IPS-18a (cell line): Measurements from ENCODE around the gene PSD2.

ENCODE experiments used
- H3K27ac ChIP-seq: one replicate; pipeline ENCODE4 v1.5.1; 2013; ENCODE audit warnings: low read length
- H3K27me3 ChIP-seq: one replicate; pipeline ENCODE4 v1.6.1; 2013; ENCODE audit warnings: mild to moderate bottlenecking, low read length; ENCODE audit not compliant: control insufficient read depth, insufficient read depth
- H3K36me3 ChIP-seq: one replicate; pipeline ENCODE4 v1.6.1; 2013; ENCODE audit warnings: low read depth, low read length; ENCODE audit not compliant: control insufficient read depth
- H3K4me1 ChIP-seq: one replicate; pipeline ENCODE4 v1.6.1; 2013; ENCODE audit warnings: low read depth, low read length; ENCODE audit not compliant: control insufficient read depth
- H3K4me3 ChIP-seq: one replicate; pipeline ENCODE4 v1.5.1; 2013; ENCODE audit warnings: low read length
- H3K9ac ChIP-seq: one replicate; pipeline ENCODE4 v1.6.1; 2013; ENCODE audit warnings: mild to moderate bottlenecking, low read length, moderate library complexity
- H3K9me3 ChIP-seq: one replicate; pipeline ENCODE4 v1.6.1; 2013; ENCODE audit warnings: low read depth, low read length; ENCODE audit not compliant: control insufficient read depth

PSD2 gene

DNA sequence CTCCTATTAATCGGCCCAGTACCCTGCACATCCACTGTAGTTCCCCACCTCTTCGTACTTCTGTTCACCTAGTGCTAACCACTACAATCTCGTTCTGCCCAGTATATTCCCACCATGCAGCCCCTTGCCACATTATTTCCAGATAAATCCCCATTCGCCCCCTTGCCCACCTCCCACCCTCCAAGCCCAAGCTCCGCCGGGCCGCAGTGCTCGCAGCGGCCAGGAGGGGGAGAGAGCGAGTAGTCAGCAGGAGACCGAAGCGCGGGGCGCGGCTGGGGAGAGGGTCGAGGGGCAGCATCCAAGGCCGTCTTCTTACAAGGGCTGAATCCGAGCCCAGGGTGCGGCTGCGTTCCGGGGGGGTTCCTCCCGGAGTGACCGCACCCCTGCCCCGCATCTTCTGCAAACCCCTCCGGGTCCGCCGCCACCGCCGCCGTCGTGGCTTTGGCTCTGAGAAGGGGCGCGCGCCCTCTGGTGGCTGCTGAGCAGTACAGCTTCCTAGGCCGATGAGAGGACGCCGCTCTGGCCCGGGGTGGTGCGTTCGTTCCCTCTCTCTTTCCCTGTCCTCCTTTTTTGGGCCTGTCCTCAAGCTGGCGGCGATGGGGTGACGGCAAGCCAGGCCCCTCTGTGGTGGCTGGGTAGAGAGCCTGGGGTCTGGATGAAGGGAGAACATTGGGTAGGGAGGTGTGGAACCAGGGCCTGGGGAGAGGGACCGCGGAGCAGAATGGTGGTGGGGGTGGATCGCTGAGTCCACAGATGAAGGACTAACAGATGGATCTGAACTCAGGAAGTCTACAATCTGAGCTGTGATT lies 30.0 kb upstream of the PSD2 start:
- no peaks in the 10 kb centered on the region for H3K36me3 ChIP-seq
- no peaks in the 10 kb centered on the region for H3K9me3 ChIP-seq
- no peak overlapping the region for H3K27ac ChIP-seq
- H3K4me1 ChIP-seq, result peaks cover 14% of the 10 kb centered on the region
- peaks cover 36% of the 10 kb centered on the region for H3K27me3 ChIP-seq
- H3K4me3 ChIP-seq, result peak overlapping the region; percentile 46
- H3K9ac ChIP-seq, result no peak overlapping the region

DNA sequence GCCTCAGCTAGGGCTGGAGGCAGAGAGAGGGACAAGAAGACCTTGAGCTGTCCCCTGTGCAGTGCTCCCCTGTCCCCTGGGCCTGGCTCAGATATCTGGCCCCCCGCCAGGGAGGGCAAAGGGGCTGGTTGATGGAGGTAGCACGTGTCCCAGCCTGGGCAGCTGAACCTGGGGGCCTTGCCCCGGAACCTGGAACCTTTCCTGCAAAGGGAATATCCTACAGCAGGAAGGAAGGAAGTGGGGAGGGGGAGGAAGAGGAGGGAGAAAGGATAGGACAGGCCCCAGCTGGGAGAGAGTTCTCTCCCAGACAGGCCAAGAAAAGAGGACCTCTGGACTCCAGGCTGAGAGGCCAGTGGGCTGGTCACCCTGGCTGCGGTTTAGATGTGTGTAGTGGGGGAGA lies 27.6 kb upstream of the PSD2 start:
- Histone ChIP-seq H3K4me3 (no peak overlapping the region), H3K36me3 (no peaks in the 10 kb centered on the region), H3K27ac (no peak overlapping the region), H3K27me3 (peaks cover 32% of the 10 kb centered on the region), H3K4me1 (peaks cover 11% of the 10 kb centered on the region), H3K9ac (no peak overlapping the region), H3K9me3 (no peaks in the 10 kb centered on the region)

DNA sequence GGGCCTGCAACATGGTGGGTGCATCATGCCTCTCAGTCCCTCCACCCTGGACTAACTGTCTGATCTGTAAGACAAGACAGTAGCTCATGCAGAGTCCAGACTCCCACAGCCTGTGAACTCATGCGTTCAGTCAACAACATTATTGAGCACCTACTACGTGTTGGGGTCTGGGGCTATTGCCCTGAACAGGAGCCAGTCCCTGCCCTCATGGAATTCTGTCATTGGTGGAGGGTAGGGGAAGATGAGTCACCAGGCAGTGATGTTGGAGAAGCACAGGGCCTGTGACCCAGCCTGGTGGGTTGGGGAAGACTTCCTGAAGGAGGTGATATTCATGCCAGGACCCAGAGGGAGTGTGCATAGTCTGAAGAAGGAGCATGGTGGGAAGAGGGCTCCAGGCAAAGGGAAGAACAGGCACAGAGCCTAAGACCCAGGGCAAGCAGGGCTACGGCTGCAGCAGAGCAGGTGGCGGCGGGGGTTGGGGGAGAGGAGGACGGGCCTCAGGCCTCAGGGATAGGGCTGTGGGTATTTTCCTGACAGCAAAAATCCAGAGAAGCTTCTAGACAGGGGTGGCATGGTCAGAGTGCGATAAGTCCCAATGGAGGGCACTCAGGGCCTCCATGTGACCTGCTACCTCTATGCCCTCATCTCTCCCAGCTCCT lies 26.7 kb upstream of the PSD2 start:
- Histone ChIP-seq H3K4me3 (no peak overlapping the region), H3K4me1 (peaks cover 10% of the 10 kb centered on the region), H3K36me3 (no peaks in the 10 kb centered on the region), H3K27me3 (peaks cover 22% of the 10 kb centered on the region), H3K27ac (no peak overlapping the region), H3K9me3 (no peaks in the 10 kb centered on the region), H3K9ac (no peak overlapping the region)

DNA sequence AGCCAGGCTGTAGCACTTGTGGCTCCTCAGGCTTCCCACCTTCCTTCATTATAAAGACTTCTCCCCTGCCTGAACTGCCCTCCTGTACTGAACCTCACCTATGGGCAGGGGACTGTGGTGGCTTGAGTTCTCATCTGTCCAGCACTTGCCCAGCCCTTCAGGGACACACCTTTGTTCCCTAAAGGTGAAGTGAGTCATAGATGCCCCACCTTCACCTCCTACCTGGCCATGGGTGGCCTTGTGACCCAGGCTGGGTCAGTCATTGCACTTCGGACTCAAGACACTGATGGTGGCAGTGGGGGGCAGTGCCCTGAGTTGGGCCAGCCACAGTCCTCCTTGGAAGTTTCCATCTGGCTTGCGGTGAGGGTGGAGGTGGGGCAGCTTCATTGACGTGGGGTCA lies 26.1 kb upstream of the PSD2 start:
- Histone ChIP-seq H3K9me3 (no peaks in the 10 kb centered on the region), H3K4me1 (peaks cover 10% of the 10 kb centered on the region), H3K36me3 (no peaks in the 10 kb centered on the region), H3K9ac (no peak overlapping the region), H3K27me3 (peaks cover 17% of the 10 kb centered on the region), H3K27ac (no peak overlapping the region), H3K4me3 (no peak overlapping the region)

DNA sequence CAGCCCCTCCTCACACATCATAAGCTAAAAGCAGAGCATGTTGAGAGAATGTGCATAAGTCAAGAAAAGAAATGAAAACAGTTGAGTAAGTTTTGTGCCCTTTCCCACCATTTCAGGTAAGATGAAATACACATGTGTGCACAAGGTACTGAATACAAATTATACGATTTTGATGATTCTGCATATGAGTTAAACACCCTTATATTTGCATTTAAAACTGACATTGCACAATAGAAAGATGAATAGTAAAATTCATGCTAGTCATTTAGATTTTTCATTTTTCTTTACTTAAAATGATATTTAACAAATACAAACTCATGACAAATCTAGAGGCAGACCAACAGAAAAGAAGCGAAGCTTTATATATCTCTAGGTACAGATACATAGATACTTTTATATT lies 24.9 kb upstream of the PSD2 start:
- H3K27ac ChIP-seq, result no peak overlapping the region
- no peaks in the 10 kb centered on the region for H3K9me3 ChIP-seq

DNA sequence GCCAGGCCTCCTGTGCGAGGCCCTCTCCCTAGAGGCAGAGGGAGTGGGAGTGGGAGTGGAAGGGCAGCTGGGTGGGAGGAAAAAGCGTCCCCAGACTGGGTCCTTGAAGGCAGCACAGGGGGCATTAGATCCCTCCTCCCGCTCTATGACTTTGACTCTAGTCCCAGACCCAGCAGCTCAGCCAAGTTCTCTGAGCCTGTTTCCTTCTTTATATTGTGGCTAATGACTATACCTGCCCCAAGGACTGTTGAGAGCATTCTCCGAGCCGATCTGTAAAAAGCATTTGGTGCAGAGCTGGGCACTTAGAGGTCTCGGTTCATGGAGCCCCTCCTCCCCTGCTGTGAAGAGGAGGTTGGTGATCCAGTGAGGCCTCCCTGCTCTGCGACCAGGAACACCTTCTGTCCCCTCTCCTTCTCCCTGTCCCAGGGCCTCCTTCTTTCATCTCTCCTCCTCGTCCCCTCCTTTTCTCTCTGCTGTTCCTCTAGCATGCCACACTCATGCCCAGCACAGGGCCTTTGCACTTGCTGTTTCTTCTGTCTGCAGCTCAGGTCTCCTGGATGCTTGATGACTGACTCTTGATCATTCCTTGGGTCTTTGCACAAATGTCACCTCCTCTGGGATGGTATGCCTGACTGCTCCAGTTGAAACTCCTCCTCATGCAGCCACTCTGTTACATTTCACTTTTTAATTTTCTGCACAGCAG lies 23.4 kb upstream of the PSD2 start:
- no peaks in the 10 kb centered on the region for H3K9me3 ChIP-seq
- H3K4me1 ChIP-seq, result peaks cover 3% of the 10 kb centered on the region
- H3K36me3 ChIP-seq, result no peaks in the 10 kb centered on the region
- no peak overlapping the region for H3K4me3 ChIP-seq
- no peak overlapping the region for H3K27ac ChIP-seq
- H3K27me3 ChIP-seq, result no peaks in the 10 kb centered on the region
- no peak overlapping the region for H3K9ac ChIP-seq

More for the DNA sequence above, 24.9 kb upstream of the PSD2 start:
- Histone ChIP-seq H3K4me3 (no peak overlapping the region), H3K36me3 (no peaks in the 10 kb centered on the region), H3K4me1 (peaks cover 6% of the 10 kb centered on the region), H3K27me3 (peaks cover 9% of the 10 kb centered on the region), H3K9ac (no peak overlapping the region)

DNA sequence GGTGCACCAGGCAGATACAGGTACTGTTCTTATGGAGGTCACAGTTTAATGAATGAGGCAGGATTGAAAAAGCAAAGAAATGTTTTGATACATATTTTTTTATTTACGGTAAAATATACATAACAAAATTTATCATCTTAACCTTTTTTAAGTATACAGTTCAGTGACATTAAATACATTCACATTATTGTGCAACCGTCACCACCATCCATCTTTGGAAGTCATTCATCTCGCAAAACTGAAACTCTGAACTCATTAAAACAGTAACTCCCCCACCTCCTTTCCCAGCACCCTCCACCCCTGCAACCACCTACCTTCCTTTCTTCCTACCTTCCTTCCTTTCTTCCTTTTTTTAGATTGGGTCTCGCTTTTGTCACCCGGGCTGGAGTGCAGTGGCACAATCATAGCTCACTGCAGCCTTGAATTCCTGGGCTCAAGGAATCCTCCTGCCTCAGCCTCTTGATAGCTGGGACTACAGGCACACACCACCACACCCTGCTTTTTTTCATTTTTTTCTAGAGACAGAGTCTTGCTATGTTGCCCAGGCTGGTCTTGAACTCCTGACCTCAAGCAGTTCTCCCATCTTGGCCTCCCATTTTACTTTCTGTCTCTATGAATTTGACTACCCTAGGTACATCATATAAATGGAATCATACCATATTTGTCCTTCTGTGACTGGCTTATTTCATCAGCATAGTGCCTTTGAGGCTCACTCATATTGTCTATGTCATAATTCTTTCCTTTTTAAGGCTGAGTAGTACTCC lies 22.5 kb upstream of the PSD2 start:
- H3K4me1 ChIP-seq, result peaks cover 3% of the 10 kb centered on the region
- H3K27me3 ChIP-seq, result no peaks in the 10 kb centered on the region
- H3K27ac ChIP-seq, result no peak overlapping the region
- H3K36me3 ChIP-seq, result no peaks in the 10 kb centered on the region
- H3K4me3 ChIP-seq, result no peak overlapping the region
- H3K9ac ChIP-seq, result no peak overlapping the region
- H3K9me3 ChIP-seq, result no peaks in the 10 kb centered on the region

DNA sequence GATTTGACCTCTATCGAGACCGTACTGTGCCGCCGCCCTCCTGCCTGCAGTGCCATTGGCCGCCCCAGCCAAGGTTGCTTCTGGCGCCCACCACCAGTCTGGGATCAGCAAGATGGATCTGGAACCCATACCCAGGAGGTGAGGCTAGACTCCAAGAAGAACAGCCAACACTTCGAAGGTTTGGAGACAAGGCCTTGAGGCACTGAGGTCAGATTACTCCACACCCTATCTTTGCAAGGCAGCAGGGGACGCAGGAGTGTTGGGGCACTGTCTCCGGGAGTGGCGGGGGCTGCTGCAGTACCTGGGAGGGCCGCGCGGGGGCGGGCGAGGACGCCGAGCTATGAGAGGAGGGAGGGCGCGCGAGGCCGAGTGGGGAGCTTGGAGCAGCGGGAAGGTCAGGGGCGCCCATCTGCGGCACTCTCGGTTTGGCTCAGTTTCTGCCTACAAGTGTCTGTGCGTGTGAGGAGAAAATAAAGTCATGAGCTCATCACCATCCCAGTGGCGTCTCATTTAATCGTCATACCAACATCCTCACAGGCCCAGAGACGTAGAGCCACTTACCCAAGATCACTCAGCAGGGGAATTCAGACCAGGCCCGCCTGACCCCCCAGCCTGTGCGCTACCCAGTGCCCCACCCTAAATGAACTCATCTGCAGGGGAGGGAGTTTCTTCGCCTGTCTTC lies 20.5 kb upstream of the PSD2 start:
- H3K9ac ChIP-seq, result no peak overlapping the region
- no peaks in the 10 kb centered on the region for H3K9me3 ChIP-seq
- H3K4me1 ChIP-seq, result peaks cover 3% of the 10 kb centered on the region
- H3K27me3 ChIP-seq, result no peaks in the 10 kb centered on the region
- no peaks in the 10 kb centered on the region for H3K36me3 ChIP-seq
- no peak overlapping the region for H3K27ac ChIP-seq
- no peak overlapping the region for H3K4me3 ChIP-seq

DNA sequence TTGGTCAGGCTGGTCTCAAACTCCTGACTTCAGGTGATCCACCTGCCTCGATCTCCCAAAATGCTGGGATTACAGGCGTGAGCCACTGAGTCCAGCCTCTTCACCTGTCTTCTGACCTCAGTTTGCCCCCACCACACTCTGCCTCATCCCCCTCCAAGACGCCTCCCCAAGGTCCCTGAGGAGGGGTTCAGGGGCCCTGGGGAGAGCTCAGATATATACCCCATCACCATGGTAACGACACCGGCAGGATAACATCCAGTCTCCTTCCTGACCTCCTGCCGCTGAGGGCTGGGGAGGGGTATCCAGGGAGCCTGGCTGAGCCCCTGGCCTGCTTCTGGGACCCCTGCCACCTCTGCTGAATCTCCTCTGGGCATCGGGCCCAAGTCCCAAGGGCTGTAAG lies 19.7 kb upstream of the PSD2 start:
- no peak overlapping the region for H3K27ac ChIP-seq

DNA sequence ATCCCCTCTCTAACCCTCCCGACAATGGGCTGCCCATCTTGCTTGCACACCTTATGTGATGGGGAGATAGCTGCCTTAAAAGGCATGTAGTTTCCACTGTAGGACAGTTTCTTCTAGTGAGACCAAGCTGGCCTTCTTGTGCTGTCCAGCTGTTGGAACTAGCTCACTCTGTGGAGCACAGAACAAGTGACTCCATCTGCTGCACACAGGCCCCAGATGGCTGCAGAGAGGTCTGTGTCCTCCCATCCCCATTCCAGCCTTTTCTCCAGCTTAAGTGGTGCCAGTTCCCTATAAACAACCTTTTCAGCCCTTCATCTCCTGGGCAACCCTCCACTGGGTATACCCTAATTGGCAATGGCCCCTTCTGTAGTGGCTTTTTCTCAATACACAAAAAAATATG lies 18.7 kb upstream of the PSD2 start:
- Histone ChIP-seq H3K9ac (no peak overlapping the region), H3K27me3 (no peaks in the 10 kb centered on the region), H3K4me3 (no peak overlapping the region), H3K36me3 (no peaks in the 10 kb centered on the region), H3K27ac (no peak overlapping the region), H3K9me3 (no peaks in the 10 kb centered on the region), H3K4me1 (peaks cover 3% of the 10 kb centered on the region)

More for the DNA sequence above, 19.7 kb upstream of the PSD2 start:
- Histone ChIP-seq H3K27me3 (no peaks in the 10 kb centered on the region), H3K9me3 (no peaks in the 10 kb centered on the region), H3K9ac (no peak overlapping the region), H3K36me3 (no peaks in the 10 kb centered on the region), H3K4me1 (peaks cover 3% of the 10 kb centered on the region), H3K4me3 (no peak overlapping the region)
